Breast epithelium (tissue), 4 donors: Measurements from ENCODE around the gene HTT. TPM values are rescaled to one million over a fixed set of nuclear protein-coding genes. Genes with fewer than 3 reads are reported as not detected.
"Not testable (repeated sequence)": the region's sequence is repeated elsewhere in the genome, so short reads cannot be mapped to it uniquely, and the experiment has no call there.

Experiments used
- DNase-seq, 2 donors: peaks; one replicate each; pipeline ENCODE4 v3.0.0-alpha.2; 2019; ENCODE audit warnings: low spot score in 2 of 2
- H3K27ac ChIP-seq, 2 donors: fragments of 200-600 bp; sonication (generic) in 1 of 2; one replicate each; pipeline ENCODE4 v1.5.1; 2016 to 2019; ENCODE audit warnings: mild to moderate bottlenecking in 1 of 2
- H3K27me3 ChIP-seq, 2 donors: fragments of 200-600 bp; sonication (generic) in 1 of 2; one replicate each; pipeline versions ENCODE4 v1.5.1 to v1.6.0; 2017 to 2019; ENCODE audit warnings: control low read depth in 1 of 2, mild to moderate bottlenecking in 1 of 2
- H3K36me3 ChIP-seq: fragments of 200-600 bp; one replicate; pipeline ENCODE4 v1.5.1; 2019
- H3K4me1 ChIP-seq, 2 donors: fragments of 200-600 bp; sonication (generic); one replicate each; pipeline ENCODE4 v1.5.1; 2016 to 2019; ENCODE audit warnings: control low read depth in 1 of 2
- H3K4me3 ChIP-seq, 3 donors: fragments of 200-600 bp; sonication (generic); 1 replicate in 2 of 3; 2 replicates in 1 of 3; pipeline ENCODE4 v1.5.1; 2016 to 2019; ENCODE audit warnings: mild to moderate bottlenecking in 3 of 3, moderate library complexity in 2 of 3
- H3K9me3 ChIP-seq, 2 donors: fragments of 200-600 bp; sonication (generic) in 1 of 2; one replicate each; pipeline ENCODE4 v1.5.1; 2016 to 2019; ENCODE audit warnings: control low read depth in 1 of 2
- CTCF ChIP-seq, 3 donors: fragments of 450-650 bp; IDR thresholded peaks; one replicate each; pipeline ENCODE4 v1.5.1; 2016 to 2017; ENCODE audit warnings: antibody characterized with exemption in 3 of 3, mild to moderate bottlenecking in 3 of 3, moderate library complexity in 3 of 3
- POLR2A ChIP-seq: fragments of 450-650 bp; IDR thresholded peaks from one replicate; pipeline ENCODE4 v1.6.1; 2016; ENCODE audit warnings: antibody characterized with exemption, mild to moderate bottlenecking, moderate library complexity
- POLR2AphosphoS5 ChIP-seq, 3 donors: sonication (generic); formaldehyde crosslinking; IDR thresholded peaks; one replicate each; pipeline ENCODE4 v1.6.1; 2017; ENCODE audit warnings: antibody characterized with exemption in 3 of 3
- intact Hi-C: fragments of 100-400 bp; cut with DNase I; formaldehyde crosslinking; loops from one replicate; pipeline ENCODE4 v1.15.1; 2023; ENCODE audit warnings: low total_unique reads
- total RNA-seq, 3 donors: library from RNA; depleted of rRNA; stranded (reverse); fragments of >200 nt; gene quantifications; one replicate each; pipeline ENCODE4 v1.1.0, GENCODE V29; 2016

Gene HTT
- total RNA-seq, 3 donors from 2014 or later, result 53.8 to 71.1 (median 55.1) TPM

DNA sequence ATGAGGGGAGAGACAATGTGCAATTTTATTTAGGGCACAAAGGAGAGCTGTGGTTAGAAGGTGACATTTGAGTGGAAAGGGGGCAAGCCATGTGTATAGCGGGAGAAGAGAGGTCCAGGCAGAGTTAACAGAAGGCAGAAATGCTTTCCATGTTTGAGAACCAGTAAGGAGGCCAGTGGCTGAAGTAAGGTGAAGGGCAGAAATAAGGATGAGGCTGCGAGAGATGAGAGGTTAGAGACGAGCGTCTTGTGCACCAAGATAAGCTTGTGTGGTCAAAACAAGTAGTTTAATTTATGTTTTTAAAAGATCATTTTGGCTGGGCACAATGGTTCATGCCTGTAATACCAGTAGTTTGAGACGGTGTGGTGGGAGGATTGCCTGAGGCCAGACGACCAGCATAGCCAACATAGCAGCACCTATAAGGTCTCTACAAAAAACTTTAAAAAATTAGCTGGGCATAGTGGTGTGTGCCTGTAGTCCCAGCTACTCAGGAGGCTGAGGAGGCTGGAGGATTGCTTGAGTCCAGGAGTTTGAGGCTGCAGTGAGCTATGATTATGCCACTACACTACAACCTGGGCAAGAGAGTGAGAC is 8.5 kb downstream of the HTT start:
- no peaks in the 10 kb centered on the region for H3K27me3 ChIP-seq
- no peaks in the 10 kb centered on the region for H3K9me3 ChIP-seq
- no peak for TF ChIP-seq POLR2AphosphoS5 (IDR thresholded peaks at IDR 0.05)
- TF ChIP-seq POLR2A, result no peak
- no peak for TF ChIP-seq CTCF (IDR thresholded peaks at IDR 0.05)
- no peak overlapping the region for H3K27ac ChIP-seq
- H3K36me3 ChIP-seq, result no peaks in the 10 kb centered on the region
- no peak overlapping the region for H3K4me3 ChIP-seq
- DNase-seq, result no peak
- intact Hi-C loops, result no loop called here
- H3K4me1 ChIP-seq, result no peaks in the 10 kb centered on the region

DNA sequence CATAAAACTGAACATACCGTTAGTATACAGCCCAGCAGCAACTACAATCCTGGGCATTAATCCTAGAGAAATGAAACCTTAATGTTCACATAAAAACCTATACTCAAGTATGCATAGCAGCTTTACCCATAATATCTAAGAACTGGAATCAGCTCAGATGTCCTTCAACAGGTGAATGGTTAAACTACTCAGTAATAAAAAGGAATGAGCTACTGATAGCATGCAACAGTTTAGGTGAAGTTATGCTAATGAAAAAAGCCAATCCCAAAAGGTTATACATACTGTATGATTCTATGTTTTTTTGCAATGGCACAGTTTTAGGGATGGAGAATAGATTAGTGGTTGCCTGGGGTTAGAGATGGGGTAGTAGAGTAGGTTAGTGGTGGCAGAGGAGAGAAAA is 9.3 kb downstream of the HTT start:
- intact Hi-C loops, result no loop called here
- Histone ChIP-seq H3K27ac (no peak overlapping the region), H3K27me3 (no peaks in the 10 kb centered on the region), H3K4me3 (no peak overlapping the region), H3K36me3 (no peaks in the 10 kb centered on the region), H3K4me1 (no peaks in the 10 kb centered on the region), H3K9me3 (no peaks in the 10 kb centered on the region)
- TF ChIP-seq POLR2AphosphoS5 (IDR thresholded peaks at IDR 0.05) (no peak), CTCF (IDR thresholded peaks at IDR 0.05) (no peak), POLR2A (no peak)
- no peak for DNase-seq

DNA sequence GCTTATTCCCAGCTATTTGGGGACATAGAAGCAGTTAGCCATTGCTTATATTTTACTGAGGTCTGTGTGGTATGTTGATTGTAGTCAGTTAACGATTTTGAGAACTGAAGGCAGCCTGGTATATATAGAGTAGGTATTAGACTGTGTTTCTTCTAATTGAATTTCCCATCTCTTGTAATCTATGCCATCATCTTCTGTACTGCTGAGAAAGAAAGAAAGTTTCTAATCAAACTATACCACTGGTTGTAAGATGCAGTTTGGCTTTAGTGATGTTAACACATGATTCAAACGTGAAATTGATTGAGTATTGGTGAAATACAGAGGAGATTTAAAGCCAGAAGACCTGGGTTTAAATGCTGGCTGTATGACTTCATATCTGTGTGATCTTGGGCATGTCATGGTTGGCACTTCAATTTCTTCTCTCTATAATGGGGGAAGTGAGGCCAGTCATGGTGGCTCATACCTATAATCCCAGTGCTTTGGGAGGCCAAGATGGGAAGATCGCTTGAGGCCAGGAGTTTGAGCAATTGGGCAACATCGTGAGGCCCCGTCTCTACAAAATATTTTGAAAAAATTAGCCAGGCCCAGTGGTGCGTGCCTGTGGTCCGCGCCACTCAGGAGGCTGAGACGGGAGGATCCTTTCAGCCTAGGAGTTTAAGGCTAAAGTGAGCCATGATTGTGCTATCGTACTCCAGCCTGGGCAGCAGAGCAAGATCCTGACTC is 11.6 kb downstream of the HTT start:
- TF ChIP-seq POLR2A (no peak), CTCF (IDR thresholded peaks at IDR 0.05) (no peak), POLR2AphosphoS5 (IDR thresholded peaks at IDR 0.05) (no peak)
- no peaks in the 10 kb centered on the region for H3K9me3 ChIP-seq
- no peaks in the 10 kb centered on the region for H3K36me3 ChIP-seq
- no peaks in the 10 kb centered on the region for H3K4me1 ChIP-seq
- intact Hi-C loops, result no loop called here
- no peak overlapping the region for H3K4me3 ChIP-seq
- DNase-seq, result no peak
- no peak overlapping the region for H3K27ac ChIP-seq
- no peaks in the 10 kb centered on the region for H3K27me3 ChIP-seq

DNA sequence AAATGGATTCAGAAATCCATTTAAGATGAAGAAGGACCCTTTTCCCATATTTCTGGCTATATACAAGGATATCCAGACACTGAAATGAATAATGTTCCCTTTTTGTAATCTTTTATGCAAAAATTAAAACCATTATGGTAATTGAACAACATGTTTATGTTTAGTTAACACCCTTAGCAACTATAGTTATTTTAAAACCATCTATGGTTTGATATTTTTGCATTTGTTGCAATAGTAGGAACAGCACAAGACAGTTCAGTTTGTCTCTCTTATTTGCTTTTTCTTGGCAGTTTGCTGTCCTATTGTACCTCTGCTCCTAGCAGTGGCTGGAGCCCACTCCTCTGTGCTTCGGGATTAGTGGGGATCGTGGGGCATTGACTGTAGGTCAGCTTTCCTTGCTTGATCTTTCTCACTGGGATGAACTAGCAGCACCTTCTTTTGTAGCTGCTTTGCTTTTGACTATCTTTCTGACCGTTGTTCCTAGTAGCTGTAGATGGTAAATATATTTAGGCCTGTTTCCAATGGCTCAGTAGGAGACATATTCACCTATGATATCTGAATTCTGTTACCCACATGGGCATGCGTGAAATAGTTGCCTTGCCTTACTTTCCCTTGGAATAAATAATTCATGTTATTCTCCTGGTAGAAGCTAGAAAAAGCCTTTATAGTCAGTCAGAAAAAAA is 12.8 kb downstream of the HTT start:
- Histone ChIP-seq H3K4me3 (no peak overlapping the region), H3K9me3 (no peaks in the 10 kb centered on the region), H3K36me3 (no peaks in the 10 kb centered on the region), H3K27me3 (no peaks in the 10 kb centered on the region), H3K27ac (no peak overlapping the region), H3K4me1 (no peaks in the 10 kb centered on the region)
- intact Hi-C loops, result no loop called here
- TF ChIP-seq POLR2AphosphoS5 (IDR thresholded peaks at IDR 0.05), result no peak
- no peak for TF ChIP-seq POLR2A
- TF ChIP-seq CTCF (IDR thresholded peaks at IDR 0.05), result no peak
- DNase-seq, result no peak

GRCh38 chr4:3091464-3091863 is 17.0 kb downstream of the HTT start:
- Histone ChIP-seq H3K36me3 (no peaks in the 10 kb centered on the region), H3K9me3 (no peaks in the 10 kb centered on the region), H3K27ac (no peak overlapping the region), H3K4me3 (no peak overlapping the region), H3K27me3 (no peaks in the 10 kb centered on the region), H3K4me1 (no peaks in the 10 kb centered on the region)
- no peak for DNase-seq
- intact Hi-C loops, result no loop called here
- no peak for TF ChIP-seq POLR2AphosphoS5 (IDR thresholded peaks at IDR 0.05)
- no peak for TF ChIP-seq POLR2A
- TF ChIP-seq CTCF (IDR thresholded peaks at IDR 0.05), result no peak

GRCh38 chr4:3094701-3095100 is 20.2 kb downstream of the HTT start:
- DNase-seq, H3K27me3 ChIP-seq, H3K4me1 ChIP-seq, intact Hi-C loops, H3K4me3 ChIP-seq, H3K36me3 ChIP-seq, H3K27ac ChIP-seq, H3K9me3 ChIP-seq: not testable (repeated sequence)
